ENCODE measurements around the gene GPN2.
A peak's percentile ranks its signal among the peaks of the same experiment; 100 is the strongest.

Gene GPN2

DNA sequence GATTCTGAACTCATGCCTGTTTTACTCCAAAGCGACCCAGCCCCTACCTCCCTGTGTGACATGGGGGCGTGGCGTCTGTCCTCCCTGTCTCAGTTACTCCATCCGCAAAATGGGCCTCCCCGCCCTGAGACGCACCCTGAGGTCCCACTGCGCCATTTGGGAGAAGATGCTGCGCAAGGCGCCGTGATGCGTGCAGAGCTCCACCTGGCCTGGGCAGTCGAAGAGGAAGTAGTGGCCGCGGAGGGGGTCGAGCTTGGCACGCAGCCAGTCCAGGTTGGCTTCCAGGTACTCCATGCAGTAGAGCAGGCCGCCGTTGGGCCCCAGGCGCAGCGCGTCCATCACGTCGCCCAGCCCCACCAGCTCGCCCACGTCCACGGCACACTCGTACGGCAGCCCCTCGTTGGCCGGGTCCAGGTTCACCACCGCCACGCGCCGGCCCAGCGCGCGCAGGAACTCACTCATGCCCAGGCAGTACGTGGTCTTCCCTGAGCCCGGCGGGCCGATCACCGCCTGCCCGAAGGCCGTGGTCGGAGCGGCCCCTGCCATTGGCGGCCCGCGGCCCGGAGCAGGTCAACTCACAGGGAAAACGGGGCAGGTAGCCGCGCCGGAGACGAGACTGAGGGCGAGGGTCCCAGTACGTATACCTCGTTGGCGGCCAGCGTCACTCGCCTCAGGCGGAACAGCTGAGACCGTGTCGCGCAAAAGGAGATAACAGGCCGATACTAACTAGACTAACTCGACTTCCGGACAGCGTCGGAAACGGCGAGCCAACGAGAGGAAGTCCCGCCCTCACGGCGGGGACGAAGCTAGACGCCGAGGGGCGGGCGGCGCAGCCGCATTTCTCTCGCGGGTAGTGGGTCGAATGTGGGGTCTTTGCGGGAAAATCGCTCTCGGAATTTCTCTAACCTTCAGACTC, at the start of gene GPN2:
Gene GPN2 (minus strand): TSS at position 733 of the 916 bp plus-strand sequence. CDS start 187 bp downstream, at position 546.
- DNase-seq = peak; percentile 40

DNA sequence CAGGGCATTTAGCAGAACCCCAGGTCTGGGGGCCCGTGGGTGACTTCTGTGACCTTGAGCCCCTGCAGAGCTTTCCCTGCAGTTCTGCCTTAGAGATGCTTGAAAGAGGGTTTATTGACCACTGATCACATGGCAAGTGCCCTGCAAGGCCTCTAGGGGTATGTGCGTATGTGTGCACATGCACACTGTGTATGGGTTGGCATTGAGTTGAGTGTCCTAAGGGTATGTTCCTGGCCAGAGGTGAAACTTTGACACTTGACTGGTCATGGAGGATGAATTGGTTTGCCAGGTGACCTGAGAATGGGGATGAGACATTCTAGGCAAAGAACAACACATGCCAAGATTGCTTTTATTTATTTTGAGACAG, 48.6 kb upstream of the GPN2 start:
- DNase-seq = no peak

DNA sequence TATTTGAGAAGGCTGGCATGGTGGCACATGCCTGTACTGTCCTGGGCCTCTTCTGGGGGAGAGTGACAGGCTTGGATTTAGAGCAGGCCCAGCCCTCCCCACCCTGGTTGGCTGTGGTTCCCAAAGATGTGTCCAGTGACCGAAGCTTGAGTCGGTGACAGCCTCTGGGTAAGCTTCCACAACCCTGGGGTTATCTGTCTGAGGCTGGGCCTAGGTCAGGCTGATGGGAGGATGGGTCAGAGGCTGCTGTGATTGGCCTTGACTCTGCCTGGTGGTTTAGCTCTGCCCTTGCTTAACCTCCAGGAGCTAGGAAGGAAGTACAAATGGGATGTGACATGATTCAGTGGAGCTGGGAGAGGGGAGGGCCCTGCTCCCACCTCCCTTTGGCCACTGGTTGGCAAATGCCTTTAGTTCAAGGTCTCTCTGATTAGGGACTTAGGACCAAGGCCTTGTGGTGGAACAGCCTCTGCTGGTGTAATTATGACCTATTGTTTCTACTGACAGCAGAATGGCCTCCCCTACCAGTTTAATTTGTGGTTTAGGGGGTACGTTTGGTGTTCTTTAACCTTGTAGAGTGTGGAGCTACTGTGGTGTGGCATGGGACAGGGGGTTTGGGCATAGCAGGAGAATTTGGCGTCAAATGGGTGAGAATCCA, 48.0 kb upstream of the GPN2 start:
- no peak for DNase-seq

DNA sequence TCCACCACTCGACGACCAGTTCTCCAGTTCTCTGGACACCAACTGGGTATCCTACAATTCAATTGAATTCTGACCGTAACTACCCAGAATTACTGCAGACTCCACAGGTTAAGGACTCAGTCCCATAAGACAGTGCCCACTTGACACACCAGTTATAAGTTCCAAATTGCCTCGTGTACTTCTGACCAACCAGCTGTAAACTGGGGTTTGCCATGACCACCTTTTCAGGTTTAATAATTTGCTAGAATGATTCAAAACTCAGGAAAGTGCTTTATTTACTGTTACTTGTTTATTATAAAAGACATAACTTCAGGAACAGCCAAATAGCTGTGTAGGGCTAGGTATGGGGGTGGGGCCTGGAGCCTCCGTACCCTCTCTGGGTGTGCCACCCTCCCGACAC, 46.7 kb upstream of the GPN2 start:
- no peak for DNase-seq

DNA sequence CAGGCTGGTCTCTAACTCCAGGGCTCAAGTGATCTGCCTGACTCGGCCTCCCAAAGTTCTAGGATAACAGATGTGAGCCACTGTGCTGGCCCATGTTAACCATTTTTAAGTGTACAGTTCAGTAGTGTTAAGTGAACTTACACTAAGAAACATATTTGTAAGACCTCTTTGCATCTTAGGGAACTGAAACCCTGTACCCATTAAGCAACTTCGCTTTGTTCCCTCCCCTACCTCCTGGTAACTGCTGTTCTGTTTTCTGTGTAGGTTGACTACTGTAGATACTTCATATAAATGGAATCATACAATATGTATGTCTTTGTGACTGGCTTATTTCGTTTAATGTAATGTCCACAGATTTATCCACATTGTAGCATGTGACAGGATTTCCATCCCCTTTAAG, 42.4 kb upstream of the GPN2 start:
- no peak for DNase-seq

DNA sequence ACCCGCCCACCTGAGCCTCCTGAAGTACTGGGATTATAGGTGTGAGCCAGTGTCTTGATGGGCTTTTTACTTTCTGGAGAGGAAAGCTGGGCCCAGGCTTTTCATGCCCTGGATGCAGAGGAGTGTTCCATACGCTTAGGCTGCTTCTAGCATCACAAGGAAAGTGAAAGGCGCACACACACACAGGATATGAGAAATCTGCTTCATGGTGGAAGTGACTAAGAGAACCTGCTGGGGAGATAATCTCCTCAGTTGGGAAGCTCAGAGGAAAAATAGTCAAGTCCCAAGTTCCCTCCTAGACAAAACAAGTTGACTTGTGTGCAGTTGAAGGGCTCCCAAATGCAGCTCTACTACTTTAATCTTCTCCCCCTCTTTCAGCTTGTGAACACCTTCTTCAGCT, 33.6 kb upstream of the GPN2 start:
- DNase-seq = no peak

DNA sequence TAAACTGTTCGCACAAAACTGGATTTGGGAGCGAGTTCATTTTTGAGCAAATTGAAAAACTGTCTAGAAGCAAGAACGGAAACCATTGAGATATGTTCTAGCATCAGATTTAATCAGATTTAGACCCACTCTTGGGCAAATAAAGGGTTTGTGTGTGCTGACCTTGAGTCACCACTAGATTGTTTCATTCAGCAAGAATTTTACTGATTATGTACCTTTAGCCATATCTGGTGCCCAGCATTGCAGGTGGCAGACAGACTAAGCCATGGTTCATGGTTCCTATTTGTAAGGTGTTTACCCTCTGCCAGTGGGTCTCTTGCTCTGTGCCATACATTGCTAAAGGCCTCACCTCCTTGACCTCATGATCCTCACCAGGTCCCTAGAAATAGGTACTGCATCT, 32.8 kb upstream of the GPN2 start:
- DNase-seq = no peak

DNA sequence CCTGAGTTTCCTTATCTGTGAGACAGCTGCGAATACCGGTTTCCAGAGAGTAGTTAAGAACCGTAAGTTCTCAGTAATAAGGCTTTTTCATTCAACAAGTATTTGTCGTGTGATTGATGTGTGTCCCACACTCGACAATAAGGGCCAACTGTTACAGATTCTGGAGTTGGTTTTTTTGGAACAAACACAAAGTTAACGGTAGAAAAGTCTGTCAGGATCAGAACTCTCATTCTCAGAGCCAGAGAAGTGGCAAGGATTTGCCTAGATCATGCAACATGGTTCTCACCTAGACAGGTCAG, 32.3 kb upstream of the GPN2 start:
- no peak for DNase-seq

DNA sequence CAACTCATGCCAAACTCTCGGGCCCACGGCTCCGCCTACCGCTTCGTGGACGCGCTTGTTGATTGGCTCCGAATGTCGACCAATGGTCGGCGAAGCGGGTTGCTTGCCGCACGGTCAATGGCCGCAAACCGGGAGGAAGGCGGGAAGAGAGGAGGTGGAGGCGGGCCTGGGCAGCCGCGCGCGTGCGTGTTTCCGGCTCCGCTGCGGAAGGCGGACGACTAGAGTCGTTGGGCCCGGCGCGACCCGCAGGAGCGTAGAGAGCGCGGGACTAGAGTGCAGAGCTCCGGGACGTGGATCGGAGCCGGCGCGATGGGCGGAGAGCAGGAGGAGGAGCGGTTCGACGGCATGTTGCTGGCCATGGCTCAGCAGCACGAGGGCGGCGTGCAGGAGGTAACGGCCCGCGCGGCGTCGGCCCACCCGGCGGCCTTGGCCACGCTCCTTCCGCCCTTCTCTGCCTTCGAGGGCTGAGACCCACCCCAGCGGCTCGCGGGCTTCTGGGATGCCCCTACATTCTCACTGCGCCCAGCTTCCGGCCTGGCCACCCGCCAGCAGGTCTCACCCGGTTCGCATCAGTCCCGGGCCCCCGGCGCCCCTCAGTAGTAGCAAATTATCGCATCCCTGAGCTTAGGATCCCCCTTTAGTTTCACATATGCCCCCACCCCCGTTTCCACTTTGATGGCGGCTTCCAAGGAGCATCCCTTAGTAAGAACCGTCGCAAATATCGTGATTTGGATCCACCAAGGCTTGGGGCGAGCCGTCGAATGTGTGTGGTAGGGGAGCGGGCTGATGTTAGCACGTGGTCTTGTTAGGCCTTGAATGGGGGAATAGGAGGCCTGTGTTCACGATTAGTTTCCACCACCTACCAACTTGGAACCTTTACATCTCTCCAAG, 31.7 kb upstream of the GPN2 start, which contains the start of gene NUDC:
Gene NUDC (plus strand): TSS at position 204 of the 891 bp plus-strand sequence. CDS start 106 bp downstream, at position 310.
- DNase-seq = peak; percentile 96

DNA sequence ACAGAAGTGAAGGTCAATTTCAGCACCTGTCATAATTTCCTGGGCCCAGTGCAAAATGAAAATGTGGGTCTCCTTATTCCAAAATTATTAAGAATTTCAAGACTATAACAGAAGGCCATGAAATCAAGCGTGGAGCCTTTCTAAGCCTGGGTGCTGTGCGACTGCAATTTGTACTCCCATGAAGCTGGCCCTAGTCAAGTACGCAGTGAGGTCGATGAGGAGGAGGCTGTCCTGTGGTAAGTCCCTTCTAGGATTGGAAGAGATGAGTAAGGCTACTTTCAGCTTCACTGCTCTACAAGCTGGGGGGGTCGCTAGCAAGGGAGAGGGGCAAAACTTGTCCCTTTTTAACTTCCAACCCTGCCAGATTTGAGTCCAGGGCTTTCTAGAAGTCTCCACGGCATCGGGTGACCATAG, 31.1 kb upstream of the GPN2 start:
- no peak for DNase-seq

DNA sequence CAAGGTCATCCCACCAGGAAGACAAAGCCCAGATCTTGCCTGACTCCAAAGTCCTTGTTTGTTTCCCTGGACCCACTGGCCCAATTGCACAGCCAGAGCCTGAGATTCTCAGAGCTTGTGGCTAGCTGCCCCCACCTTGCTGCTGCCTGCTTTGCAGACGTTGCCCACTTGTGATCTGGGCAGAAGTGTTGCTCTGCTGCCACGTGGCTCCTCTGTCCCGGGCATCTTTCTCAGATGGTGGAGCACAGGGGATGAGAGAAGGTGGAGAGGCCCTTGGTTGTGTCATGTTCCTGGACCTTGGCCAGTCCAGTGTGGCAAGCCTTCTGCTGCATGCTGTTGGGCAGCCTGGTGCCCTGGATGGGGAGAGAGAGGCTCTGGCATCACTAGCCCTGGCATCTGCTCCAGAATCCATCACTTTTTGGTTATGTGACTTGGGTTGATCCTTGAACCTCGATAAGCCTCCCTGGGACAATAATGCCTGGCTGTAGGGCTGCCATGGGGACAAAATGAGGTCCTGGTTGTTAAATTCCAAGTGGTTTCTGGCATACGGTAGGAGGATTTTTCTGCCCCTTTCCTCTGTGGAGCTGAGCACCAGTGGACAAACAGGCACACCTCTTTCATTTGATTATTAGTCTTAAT, 25.2 kb upstream of the GPN2 start:
- no peak for DNase-seq

DNA sequence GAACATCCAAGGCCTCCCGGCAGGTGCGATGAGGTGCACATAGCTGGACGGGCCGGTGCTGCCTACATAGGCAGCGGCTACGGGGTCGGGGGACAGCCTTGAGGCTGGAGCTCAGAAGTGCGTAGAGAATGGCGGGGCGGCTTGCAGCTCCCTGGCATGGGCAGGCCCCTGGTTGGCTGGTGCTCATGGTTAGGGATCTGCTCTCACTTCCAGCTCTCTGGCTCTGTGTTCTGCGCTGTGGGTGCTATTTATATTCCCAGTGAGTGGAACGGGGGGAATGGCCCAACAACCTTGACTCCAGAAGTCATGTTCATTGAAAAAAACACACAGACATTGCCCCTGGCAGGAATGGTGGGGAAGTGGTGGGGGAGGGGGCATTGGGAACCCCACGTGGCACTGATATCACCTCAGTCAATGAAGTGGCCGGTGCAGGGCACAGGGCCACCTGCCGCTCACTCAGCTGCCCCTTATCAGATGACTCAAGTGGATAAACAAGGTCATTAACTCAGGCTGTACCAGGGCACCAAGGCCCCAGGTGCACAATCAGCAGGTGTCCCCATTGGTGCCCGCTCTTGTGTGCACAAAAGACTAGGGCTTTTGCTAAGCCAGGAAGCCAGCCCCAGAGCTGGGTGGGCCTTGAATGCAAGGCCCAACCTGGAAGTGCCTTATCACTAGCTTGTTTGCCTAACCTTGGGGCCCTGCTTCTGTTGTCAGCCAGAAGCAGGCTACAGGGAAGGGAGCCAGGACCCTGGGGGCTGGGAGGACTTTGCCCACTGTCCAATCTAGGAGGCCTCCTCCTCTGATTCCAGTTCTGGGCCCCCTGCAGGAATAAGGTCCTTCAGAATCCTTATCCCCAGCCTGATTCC, 23.9 kb upstream of the GPN2 start, which contains the start of gene NR0B2:
Gene NR0B2 (minus strand): TSS at position 222 of the 866 bp plus-strand sequence. CDS start 35 bp downstream, at position 187.
- no peak for DNase-seq

DNA sequence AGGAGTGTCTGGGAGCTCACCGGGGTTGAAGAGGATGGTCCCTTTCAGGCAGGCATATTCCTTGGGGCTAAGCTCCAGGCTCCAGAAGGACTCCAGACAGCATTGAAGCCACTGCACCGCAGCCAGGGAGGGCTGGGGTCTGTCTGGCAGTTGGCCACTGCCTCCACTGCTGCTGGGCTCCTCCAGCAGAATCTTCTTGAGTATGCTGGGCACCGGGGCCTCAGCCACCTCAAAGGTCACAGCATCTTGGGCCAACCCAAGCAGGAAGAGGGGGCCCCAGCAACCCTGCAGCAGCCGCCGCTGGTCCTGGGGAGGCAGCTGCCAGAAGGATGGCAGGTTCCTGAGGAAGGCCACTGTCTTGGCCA, 23.3 kb upstream of the GPN2 start:
- DNase-seq = no peak

DNA sequence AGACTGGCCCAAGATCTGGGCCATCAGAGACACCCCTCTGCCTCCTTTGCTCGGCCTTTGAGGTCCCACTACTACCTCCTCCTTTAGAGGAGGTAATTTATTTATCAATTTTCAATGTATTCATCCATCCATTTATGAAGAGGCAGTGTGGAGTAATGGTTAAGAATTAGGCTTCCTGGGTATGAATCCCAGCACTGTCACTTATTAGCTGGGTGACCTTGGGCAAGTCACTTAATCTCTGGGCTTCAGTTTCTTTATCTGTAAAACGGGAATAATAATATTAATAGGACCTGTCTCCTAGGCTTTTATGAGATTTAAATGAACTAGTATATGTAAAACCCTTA, 22.0 kb upstream of the GPN2 start:
- no peak for DNase-seq

DNA sequence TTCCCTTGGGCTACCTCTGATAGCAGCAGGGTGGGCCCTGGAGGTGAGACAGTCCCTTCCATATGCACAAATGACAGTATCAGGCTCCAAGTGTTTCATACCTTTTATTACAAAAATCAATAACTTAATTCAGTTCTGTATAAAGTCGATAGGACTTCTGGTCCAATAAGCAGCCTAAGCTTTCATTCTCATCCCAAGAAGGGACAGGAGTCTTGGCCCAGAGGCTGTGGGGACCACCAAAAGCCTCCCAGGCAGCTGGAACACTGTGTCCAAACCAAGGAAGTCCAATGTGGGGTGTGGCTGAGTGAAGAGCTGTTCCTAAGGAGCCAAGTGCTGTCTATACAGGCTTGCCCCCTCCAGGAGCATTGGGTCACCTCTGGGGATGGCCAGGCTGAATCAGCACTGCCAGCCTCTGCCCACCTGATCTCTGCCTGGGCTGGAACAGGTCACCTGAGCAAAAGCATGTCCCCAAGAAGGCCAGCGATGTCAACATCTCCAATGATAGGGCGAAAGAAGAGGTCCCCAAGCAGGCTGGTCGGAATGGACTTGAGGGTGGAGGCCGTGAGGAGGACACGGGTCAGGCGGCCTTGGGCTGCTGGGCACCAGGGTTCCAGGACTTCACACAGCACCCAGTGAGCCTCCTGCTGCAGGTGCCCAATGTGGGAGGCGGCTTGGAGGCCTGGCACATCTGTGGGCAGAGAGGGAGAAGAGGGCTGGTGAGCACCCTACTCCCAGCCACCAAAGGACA, 21.5 kb upstream of the GPN2 start:
- DNase-seq = no peak

DNA sequence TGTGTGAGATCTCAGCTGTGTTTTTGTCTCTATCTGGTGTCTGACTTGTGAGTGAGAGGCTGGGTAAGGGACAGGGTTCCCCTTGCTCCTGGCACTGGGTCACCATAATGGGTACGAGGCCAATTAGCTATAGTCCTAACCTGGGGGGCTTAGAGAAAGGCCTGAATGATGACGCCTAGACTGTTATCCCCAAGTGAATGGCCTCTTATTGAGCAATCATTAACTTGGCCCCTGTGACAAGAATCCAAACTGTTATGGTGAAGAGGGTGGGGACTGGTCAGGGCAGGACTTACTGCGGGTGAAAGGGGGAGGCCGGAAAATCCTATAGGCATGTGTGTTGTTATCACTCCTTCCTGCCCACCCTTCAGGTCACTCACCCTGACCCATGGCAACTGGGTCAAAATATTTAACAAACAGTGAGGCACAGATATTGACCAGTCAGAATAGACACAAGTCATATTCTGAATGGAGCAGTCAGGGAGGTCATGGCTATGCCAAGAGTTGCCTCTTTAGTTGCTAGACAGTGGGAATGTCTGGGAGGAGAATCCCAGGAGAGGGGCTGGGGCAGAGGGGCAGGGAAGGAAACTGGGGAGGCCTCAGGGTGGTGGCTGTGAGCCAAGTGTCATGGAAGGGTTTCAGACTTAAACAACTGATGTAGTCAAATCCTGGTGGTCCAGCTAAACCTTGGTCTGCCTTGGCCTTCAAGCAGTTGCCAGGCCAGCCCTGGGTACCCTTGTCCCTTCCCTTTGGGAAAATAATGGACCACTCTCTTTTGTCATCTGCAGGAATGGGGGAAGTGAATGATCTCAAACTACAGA, 20.5 kb upstream of the GPN2 start:
- no peak for DNase-seq

DNA sequence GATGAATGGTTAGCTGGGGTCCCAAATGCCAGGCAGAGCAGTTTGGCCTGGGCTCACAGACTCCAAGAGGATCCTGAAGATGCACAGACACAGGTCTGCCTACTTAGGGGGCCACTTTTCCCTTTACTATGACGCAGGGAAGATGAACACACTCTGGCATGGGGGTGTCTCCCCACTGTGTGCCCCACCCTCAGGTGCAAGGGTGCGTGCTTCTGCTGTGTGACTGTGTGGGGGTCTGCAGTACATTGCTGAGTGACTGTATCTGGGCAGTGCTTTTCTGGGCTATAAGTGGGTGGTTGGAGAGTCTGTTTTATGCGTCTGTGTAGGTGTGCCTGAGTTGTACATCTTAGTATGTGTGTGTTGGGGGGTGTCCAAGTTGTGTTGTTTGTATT, 19.9 kb upstream of the GPN2 start:
- DNase-seq = no peak

DNA sequence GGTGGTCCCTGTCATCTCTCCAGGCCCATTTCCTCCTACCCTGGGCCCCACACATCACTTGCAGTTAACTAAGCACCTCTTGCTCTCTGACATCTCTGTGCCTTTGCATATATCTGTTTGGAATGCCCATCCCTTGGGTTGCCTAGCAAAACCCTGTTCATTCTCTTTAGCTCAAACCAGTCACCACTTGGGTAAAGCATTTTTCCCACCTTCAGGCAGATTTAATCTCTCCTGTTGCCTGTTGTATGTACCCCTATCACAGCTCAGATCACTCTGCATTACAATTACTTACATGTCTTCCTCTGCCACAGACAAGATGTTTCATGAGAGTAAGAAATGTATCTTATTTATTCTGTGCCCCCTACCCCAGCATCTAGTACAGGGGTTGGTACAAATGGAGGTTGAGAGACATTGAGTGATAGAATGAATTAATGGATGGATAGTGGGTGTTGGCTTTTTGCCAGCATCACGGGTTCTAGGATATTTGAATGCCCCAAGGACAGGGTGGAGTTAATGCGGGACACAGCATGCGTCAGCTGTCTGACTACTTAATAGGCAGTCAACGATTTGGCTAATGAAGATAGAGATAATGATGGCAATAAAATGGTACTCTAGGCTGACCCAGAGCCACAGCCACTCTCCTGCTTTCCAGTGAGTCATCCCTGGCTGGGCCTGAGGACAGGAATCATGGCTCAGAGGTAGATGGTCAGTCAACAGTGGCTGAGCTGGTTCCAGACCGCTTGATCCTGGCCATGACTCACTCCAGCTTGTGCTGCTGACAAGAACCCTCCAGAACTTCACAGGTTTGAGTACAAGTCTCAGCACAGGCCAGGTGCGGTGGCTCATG, 17.2 kb upstream of the GPN2 start:
- DNase-seq = peak; percentile 77

DNA sequence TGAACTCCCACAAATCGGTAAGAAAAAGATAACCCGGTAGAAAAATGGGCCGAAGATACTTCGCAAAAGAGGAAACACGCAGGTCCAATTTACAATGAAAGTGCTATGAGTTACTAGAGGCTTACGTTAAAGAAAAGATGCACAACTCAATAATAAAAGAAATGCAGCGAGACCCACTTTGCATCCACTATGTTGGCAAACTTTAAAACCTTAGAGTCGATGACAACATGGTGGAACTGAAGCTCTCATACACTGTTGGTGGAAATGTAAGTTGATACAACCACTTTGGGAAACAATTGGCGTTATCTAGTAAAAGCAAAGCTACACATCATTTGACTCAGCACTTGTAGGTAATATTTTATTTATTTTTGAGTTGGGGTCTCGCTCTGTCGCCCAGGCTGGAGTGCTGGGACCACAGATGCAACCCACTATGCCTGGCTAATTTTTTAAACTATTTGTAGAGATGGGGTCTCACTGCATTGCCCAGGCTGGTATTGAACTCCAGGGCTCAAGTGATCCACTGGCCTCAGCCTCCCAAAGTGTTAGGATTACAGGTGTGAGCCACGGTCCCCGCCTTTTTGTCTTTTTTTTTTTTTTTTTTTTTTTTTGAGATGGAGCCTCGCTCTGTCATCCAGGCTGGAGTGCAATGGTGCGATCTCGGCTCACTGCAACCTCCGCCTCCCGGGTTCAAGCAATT, 10.9 kb upstream of the GPN2 start:
- no peak for DNase-seq
